Measurements from ENCODE around the gene C17orf113.

GRCh38 chr17:42001729-42002128, 48.7 kb downstream of the C17orf113 start:
- TF ChIP-seq CTCF (IDR thresholded peaks at IDR 0.05) = no peak
- TF ChIP-seq POLR2A (IDR thresholded peaks at IDR 0.05) = no peak

All from heart left ventricle (tissue), 13 donors.